K562 (cell line): ENCODE results near the gene OTUB2. TPM values are rescaled to one million over a fixed set of nuclear protein-coding genes. Genes with fewer than 3 reads are reported as not detected.

Experiments used
- ATAC-seq: fragments of 200-7000 bp; cut with Tn5 transposase; 3 replicates; pipeline ENCODE4 v1.9.1; 2020; ENCODE audit warnings: moderate library complexity
- BruUV-seq: library from RNA; stranded (reverse); fragments of 400-500 nt; replicated peaks from 2 replicates; lab custom pipeline; 2021; lab: Mats Ljungman, UMichigan
- CTCF ChIA-PET: fragments of 300-600 bp; formaldehyde crosslinking; extraction: SDS; loops from one replicate; lab custom pipeline; 2021; ENCODE audit warnings: low intra/inter-chr PET ratio; lab: Yijun Ruan, JAX
- POLR2A ChIA-PET: fragments of 300-600, 350-650 bp; sonication (Branson Sonifier 250); formaldehyde crosslinking; extraction: SDS; loops from one replicate; lab custom pipeline; 2021; ENCODE audit warnings: antibody characterized with exemption, inconsistent platforms; lab: Yijun Ruan, JAX
- DNase-seq, 4 experiments: peaks; one replicate each; pipeline versions ENCODE4 v3.0.0 to v3.0.0-alpha.2; 2011 to 2018; ENCODE audit warnings: low spot score in 3 of 4, mixed read lengths in 3 of 4; ENCODE audit errors: extremely low read depth in 1 of 4
- FAIRE-seq: peaks from 2 replicates; lab custom pipeline; 2011; peaks lifted over from hg19 to GRCh38; lab: Jason Lieb, UNC
- H2AFZ ChIP-seq: 2 replicates; pipeline ENCODE4 v1.6.0; 2011; ENCODE audit warnings: low read depth, low read length, control low read depth, inconsistent platforms
- H3K27ac ChIP-seq: fragments of 200-600 bp; 3 replicates; pipeline ENCODE4 v1.8.0; 2011; ENCODE audit warnings: low read depth, mild to moderate bottlenecking, control low read depth, inconsistent platforms, low read length, moderate library complexity, mixed read lengths; ENCODE audit errors: extremely low read depth
- H3K27me3 ChIP-seq, 2 experiments: fragments of 300-600 bp in 1 of 2; 2 replicates in 1 of 2; 3 replicates in 1 of 2; pipeline versions ENCODE4 v1.6.0 to v1.8.0; 2011; ENCODE audit warnings: inconsistent platforms in 2 of 2, low read length in 2 of 2, mild to moderate bottlenecking in 1 of 2, mixed read lengths in 1 of 2, moderate library complexity in 1 of 2; ENCODE audit not compliant: control insufficient read depth in 2 of 2, insufficient read depth in 2 of 2
- H3K36me3 ChIP-seq: fragments of 300-600 bp; 3 replicates; pipeline ENCODE4 v1.8.0; 2011; ENCODE audit warnings: mild to moderate bottlenecking, low read length, inconsistent platforms; ENCODE audit not compliant: control insufficient read depth, insufficient read depth
- H3K4me1 ChIP-seq, 2 experiments: fragments of 200-600 bp in 1 of 2; replicated peaks in 1 of 2; 2 replicates in 1 of 2; 3 replicates in 1 of 2; pipeline versions ENCODE4 v1.5.1 to v1.8.0; 2011; ENCODE audit warnings: inconsistent platforms in 2 of 2, low read length in 2 of 2, mild to moderate bottlenecking in 1 of 2, mixed read lengths in 1 of 2, moderate library complexity in 1 of 2; ENCODE audit not compliant: control insufficient read depth in 2 of 2, insufficient read depth in 2 of 2
- H3K4me2 ChIP-seq: 2 replicates; pipeline ENCODE4 v1.6.1; 2011; ENCODE audit warnings: low read length, control low read depth, inconsistent platforms, mixed read lengths; ENCODE audit not compliant: insufficient read depth
- H3K4me3 ChIP-seq: fragments of 200-600 bp; sonication (generic), shearing (Covaris generic); 2 replicates; pipeline ENCODE4 v1.5.1; 2016; ENCODE audit warnings: control low read depth, inconsistent platforms
- H3K79me2 ChIP-seq: fragments of 200-600 bp; 3 replicates; pipeline ENCODE4 v1.8.0; 2011; ENCODE audit warnings: low read length, inconsistent platforms; ENCODE audit not compliant: control insufficient read depth, insufficient read depth
- H3K9ac ChIP-seq, 2 experiments: 2 replicates each; pipeline versions ENCODE4 v1.6.0 to v1.6.1; 2011; ENCODE audit warnings: low read depth in 2 of 2, low read length in 2 of 2, control low read depth in 1 of 2, inconsistent platforms in 1 of 2, mild to moderate bottlenecking in 1 of 2, mixed read lengths in 1 of 2; ENCODE audit not compliant: insufficient read depth in 1 of 2
- H3K9me1 ChIP-seq: one replicate; pipeline ENCODE4 v1.6.0; 2011; ENCODE audit warnings: inconsistent platforms, mild to moderate bottlenecking, low read length, moderate library complexity; ENCODE audit not compliant: control insufficient read depth, insufficient read depth
- H3K9me3 ChIP-seq: replicated peaks from 2 replicates; pipeline ENCODE4 v1.5.1; 2011; ENCODE audit warnings: low read depth, low read length, inconsistent platforms; ENCODE audit not compliant: control insufficient read depth, insufficient read depth
- H4K20me1 ChIP-seq: replicated peaks from 2 replicates; pipeline ENCODE4 v1.6.1; 2011; ENCODE audit warnings: low read length, inconsistent platforms, mixed read lengths; ENCODE audit not compliant: control insufficient read depth, insufficient read depth
- EWSR1 ChIP-seq: fragments of 450-650 bp; IDR thresholded peaks from 2 replicates; pipeline ENCODE4 v1.6.1; 2018; ENCODE audit warnings: borderline replicate concordance, mild to moderate bottlenecking, low read depth, moderate library complexity; ENCODE audit not compliant: partially characterized antibody
- MED1 ChIP-seq: sonication (generic); formaldehyde crosslinking; IDR thresholded peaks from 2 replicates; pipeline ENCODE4 v1.8.1; 2023; ENCODE audit warnings: missing genetic modification reagents, borderline replicate concordance
- MIER1 ChIP-seq: fragments of 450-650 bp; IDR thresholded peaks from 2 replicates; pipeline ENCODE4 v1.6.1; 2016; ENCODE audit warnings: antibody characterized with exemption, mild to moderate bottlenecking, low read depth
- RFX5 ChIP-seq: IDR thresholded peaks from 2 replicates; pipeline ENCODE4 v1.6.1; 2011; ENCODE audit warnings: low read depth, mild to moderate bottlenecking, improper control_type of control experiment, low read length
- ZFP36 ChIP-seq: fragments of 150-350 bp; IDR thresholded peaks from 2 replicates; pipeline ENCODE4 v1.6.1; 2018; ENCODE audit warnings: low read length, low read depth; ENCODE audit not compliant: partially characterized antibody
- ZNF232 ChIP-seq: sonication (generic); formaldehyde crosslinking; IDR thresholded peaks from 2 replicates; pipeline ENCODE4 v1.8.0; 2022; ENCODE audit warnings: mild to moderate bottlenecking, missing genetic modification reagents
- whole genome bisulfite sequencing: fragments of 100-300 bp; shearing (Covaris generic); methylation state at CpG from one replicate; pipeline ENCODE4 v1.1.6; 2016; ENCODE audit warnings: low coverage, mixed read lengths; ENCODE audit not compliant: insufficient coverage; ENCODE audit errors: missing lambda C conversion rate; 5-methylcytosine and 5-hydroxymethylcytosine counted together
- in situ Hi-C: fragments of 300-500 bp; cut with MboI; formaldehyde crosslinking; loops from 4 replicates; pipeline ENCODE4 v1.15.0; 2018; ENCODE audit warnings: inconsistent platforms, mixed read lengths
- intact Hi-C: fragments of 100-400 bp; cut with micrococcal nuclease; formaldehyde crosslinking; loops from 2 replicates; pipeline ENCODE4 v1.14.2; 2022
- polyA plus RNA-seq, 8 experiments: library from polyadenylated mRNA; depleted of rRNA in 4 of 8; stranded (reverse) in 5 of 8; unstranded in 3 of 8; fragments of >200 nt; fragmentation: Nextera tagmentation in 2 of 8; fragmentation: Illumina TruSeq in 1 of 8; extraction: Ambion mirVana in 2 of 8; extraction: Trizol in 1 of 8; gene quantifications; 2 replicates each; pipeline versions ENCODE4 v1.2.1 to v1.2.3, GENCODE V29; 2011 to 2014; ENCODE audit warnings: inconsistent platforms in 1 of 8, missing spikeins in 1 of 8
- total RNA-seq, 7 experiments: library from RNA; depleted of rRNA in 6 of 7; stranded (reverse); fragments of >200 nt in 6 of 7; fragmentation: Illumina TruSeq in 2 of 7; extraction: Trizol in 2 of 7; gene quantifications; 2 replicates each; pipeline versions ENCODE4 v1.2.1 to v1.2.3, GENCODE V29; 2011 to 2021; ENCODE audit warnings: low replicate concordance in 1 of 7
- TF ChIP-seq, protein P1 (sequence below): fragments of 250-450 bp; sonication (Bioruptor Pico); IDR thresholded peaks from 2 replicates; pipeline ENCODE4 v1.8.0; 2021; ENCODE audit warnings: moderate library complexity, mild to moderate bottlenecking, inconsistent platforms

OTUB2 gene
- total and polyA plus RNA-seq, 9 of the 15 experiments (the other 6 are each of a cell fraction or from before 2014, with no cell fraction given), result 0.01 to 0.31 (median 0.11) TPM

DNA sequence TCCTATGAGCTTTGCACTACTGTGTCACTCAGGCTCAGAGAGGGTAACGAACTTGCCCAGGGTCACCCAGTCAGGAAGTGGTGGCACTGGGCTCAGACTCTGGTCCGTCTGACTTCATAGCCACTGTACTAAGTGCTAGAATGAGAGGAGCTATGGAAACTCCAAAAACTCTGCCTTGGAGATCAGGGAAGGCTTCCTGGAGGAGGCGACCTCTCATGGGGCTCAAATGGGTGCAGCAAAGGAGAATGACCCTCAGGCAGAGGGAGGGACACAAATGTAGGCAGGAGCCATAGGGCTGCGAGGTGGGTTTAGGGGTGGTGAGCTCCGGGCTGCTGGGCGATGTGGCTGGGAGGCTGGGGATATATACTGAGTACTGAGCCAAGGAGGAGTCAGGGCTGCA is 25.9 kb upstream of the OTUB2 start:
- Histone ChIP-seq H3K9ac (no peak overlapping the region), H3K36me3 (no peaks in the 10 kb centered on the region), H3K79me2 (no peaks in the 10 kb centered on the region), H3K27me3 (peaks cover 0 to 18% of the 10 kb centered on the region in 2 experiments; a peak in 3 of 5 replicates), H4K20me1 (0 out of 2 replicates have a peak, but pooled peaks cover 5% of the 10 kb centered on the region), H2AFZ (no peak overlapping the region), H3K27ac (no peak overlapping the region), H3K4me3 (no peak overlapping the region), H3K9me1 (no peaks in the 10 kb centered on the region), H3K4me2 (no peak overlapping the region)
- 2% methylated on average over 6 of the region's 6 CpGs for WGBS
- ChIA-PET CTCF (no interaction called here), POLR2A (interaction anchor here (0.5 kb wide), 1 partner anchor 8 kb away, joined by 3 read pairs; no protein-coding TSS in a partner anchor)
- FAIRE-seq, result no peak
- BruUV-seq, result no TSS peak
- no peak for ATAC-seq
- no peak for DNase-seq
- intact Hi-C loops, result loop anchor here (5.0 kb wide), 2 partner anchors 63 to 343 kb away; no protein-coding TSS in a partner anchor
- TF ChIP-seq RFX5 (no peak), MIER1 (no peak), ZNF232 (CRISPR knock-in tag) (no peak), ZFP36 (peak; percentile 88), EWSR1 (no peak), MED1 (CRISPR knock-in tag) (no peak)
- TF ChIP-seq, protein P1, sequence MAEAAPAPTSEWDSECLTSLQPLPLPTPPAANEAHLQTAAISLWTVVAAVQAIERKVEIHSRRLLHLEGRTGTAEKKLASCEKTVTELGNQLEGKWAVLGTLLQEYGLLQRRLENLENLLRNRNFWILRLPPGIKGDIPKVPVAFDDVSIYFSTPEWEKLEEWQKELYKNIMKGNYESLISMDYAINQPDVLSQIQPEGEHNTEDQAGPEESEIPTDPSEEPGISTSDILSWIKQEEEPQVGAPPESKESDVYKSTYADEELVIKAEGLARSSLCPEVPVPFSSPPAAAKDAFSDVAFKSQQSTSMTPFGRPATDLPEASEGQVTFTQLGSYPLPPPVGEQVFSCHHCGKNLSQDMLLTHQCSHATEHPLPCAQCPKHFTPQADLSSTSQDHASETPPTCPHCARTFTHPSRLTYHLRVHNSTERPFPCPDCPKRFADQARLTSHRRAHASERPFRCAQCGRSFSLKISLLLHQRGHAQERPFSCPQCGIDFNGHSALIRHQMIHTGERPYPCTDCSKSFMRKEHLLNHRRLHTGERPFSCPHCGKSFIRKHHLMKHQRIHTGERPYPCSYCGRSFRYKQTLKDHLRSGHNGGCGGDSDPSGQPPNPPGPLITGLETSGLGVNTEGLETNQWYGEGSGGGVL (CRISPR knock-in tag), result no peak
- TF ChIP-seq, all 486 proteins: peak for 1
- in situ Hi-C loops, result loop anchor here (5.0 kb wide), 1 partner anchor 58 kb away; no protein-coding TSS in a partner anchor
- Histone ChIP-seq H3K9me3 (no peaks in the 10 kb centered on the region), H3K4me1 (peaks cover 0 to 6% of the 10 kb centered on the region in 2 experiments; a peak in 2 of 5 replicates)
